ENCODE data around the gene CDKAL1.
"Not testable (repeated sequence)": the region's sequence is repeated elsewhere in the genome, so short reads cannot be mapped to it uniquely, and the experiment has no call there.

The CDKAL1 gene

GRCh38 chr6:20827798-20828197 lies 293.5 kb downstream of the CDKAL1 start:
- no peak for DNase-seq (ENCODE audit: low read depth in 1 of 2, low spot score in 1 of 2)

GRCh38 chr6:20830576-20830975 lies 296.3 kb downstream of the CDKAL1 start:
- no peak for DNase-seq (ENCODE audit: low read depth in 1 of 2, low spot score in 1 of 2)

DNA sequence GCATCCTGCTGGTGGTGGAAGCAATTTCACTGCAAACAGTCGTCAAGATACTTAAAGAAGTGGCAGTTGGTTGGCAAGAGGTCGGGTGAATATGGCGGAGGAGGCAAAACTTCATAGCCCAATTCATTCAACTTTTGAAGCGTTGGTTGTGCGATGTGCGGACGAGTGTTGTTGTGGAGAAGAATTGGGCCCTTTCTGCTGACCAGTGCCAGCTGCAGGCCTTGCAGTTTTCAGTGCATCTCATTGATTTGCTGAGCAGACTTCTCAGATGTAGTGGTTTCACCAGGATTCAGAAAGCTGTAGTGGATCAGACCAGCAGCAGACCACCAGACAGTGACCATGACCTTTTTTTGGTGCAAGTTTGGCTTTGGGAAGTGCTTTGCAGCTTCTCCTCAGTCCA lies 297.0 kb downstream of the CDKAL1 start:
- DNase-seq (ENCODE audit: low read depth in 1 of 2, low spot score in 1 of 2), result not testable (repeated sequence)

DNA sequence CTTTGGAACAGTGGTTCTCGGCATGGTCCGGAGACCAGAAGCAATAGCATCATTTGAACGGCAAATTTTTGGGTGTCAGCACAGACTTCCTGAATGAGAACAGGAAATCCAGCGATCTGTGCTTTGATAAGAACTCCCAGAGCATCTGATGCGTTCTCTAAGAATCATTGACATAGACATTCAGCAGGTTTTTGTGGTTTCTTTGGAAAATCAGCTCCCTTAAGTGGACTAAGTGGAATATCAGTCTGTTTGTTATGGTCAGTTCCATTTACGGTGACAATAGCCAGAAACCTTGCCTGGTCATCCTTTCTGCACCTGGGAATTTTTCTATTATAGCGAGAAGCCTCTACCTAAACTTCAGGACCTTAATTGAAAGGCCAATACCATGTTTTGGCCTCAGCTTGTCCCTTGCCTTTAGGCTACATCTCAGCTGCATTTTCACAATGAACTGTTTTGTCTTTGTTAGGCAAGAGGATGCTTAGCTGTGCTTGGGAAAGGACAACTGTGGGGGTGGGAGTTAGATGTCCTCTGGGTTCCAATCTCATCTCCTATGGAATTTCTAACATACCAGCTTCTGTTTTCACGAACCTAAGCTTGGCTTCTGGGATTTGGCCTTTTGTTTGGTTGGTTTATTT lies 299.7 kb downstream of the CDKAL1 start:
- DNase-seq (ENCODE audit: low read depth in 1 of 2, low spot score in 1 of 2), result no peak

- no peak for DNase-seq (ENCODE audit: low read depth in 1 of 2, low spot score in 1 of 2)
Observed at GRCh38 chr6:20835315-20836010, 301.2 kb downstream of the CDKAL1 start.

- no peak for DNase-seq (ENCODE audit: low read depth in 1 of 2, low spot score in 1 of 2)
Observed at GRCh38 chr6:20837189-20837588, 302.9 kb downstream of the CDKAL1 start.

DNA sequence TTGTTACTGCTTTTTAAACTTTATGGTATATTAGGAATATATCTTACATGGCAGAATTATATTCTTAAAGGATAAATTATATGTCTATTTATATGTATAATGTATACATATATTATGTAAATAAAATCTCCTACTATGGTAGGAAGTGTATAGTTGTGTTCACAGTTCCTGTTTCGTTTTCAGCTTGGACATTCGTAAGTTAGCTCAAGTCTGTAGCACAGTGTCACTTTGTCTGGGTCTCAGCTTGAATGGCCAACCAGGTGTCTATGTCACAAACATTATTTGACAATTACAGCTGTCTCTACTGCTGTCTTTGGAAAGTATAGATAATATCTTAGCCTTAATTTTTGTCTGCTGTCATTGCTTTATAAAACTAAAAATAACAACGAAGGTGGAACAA lies 303.9 kb downstream of the CDKAL1 start:
- DNase-seq (ENCODE audit: low read depth in 1 of 2, low spot score in 1 of 2), result no peak

DNA sequence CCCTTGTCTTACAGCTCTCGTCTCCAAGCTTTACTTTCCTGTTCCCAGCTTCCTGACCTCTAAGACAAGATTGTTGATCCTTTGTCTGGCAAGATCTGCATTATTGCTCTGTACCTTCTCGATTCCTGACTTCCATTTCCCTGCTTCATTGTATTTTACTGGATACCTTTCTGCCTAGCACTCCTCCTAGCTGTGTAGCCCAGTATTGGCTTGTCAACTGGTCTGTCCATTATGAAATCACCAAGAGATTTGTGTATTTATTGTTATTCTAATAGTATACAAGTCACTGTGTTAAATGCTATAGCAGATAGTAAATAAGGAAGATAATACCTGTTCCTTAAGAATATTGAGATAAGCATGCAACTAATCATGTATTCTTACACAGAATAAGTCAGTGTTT lies 305.4 kb downstream of the CDKAL1 start:
- DNase-seq (ENCODE audit: low read depth in 1 of 2, low spot score in 1 of 2), result no peak

GRCh38 chr6:20840675-20841074 lies 306.4 kb downstream of the CDKAL1 start:
- no peak for DNase-seq (ENCODE audit: low read depth in 1 of 2, low spot score in 1 of 2)

GRCh38 chr6:20841806-20842205 lies 307.5 kb downstream of the CDKAL1 start:
- DNase-seq (ENCODE audit: low read depth in 1 of 2, low spot score in 1 of 2), result no peak

GRCh38 chr6:20845592-20845991 lies 311.3 kb downstream of the CDKAL1 start:
- no peak for DNase-seq (ENCODE audit: low read depth in 1 of 2, low spot score in 1 of 2)

- no peak for DNase-seq (ENCODE audit: low read depth in 1 of 2, low spot score in 1 of 2)
Observed at GRCh38 chr6:20846602-20847028, 312.4 kb downstream of the CDKAL1 start.

GRCh38 chr6:20847904-20848303 lies 313.6 kb downstream of the CDKAL1 start:
- DNase-seq (ENCODE audit: low read depth in 1 of 2, low spot score in 1 of 2), result no peak

- DNase-seq (ENCODE audit: low read depth in 1 of 2, low spot score in 1 of 2), result no peak
Observed at GRCh38 chr6:20850686-20851416, 316.6 kb downstream of the CDKAL1 start.

DNA sequence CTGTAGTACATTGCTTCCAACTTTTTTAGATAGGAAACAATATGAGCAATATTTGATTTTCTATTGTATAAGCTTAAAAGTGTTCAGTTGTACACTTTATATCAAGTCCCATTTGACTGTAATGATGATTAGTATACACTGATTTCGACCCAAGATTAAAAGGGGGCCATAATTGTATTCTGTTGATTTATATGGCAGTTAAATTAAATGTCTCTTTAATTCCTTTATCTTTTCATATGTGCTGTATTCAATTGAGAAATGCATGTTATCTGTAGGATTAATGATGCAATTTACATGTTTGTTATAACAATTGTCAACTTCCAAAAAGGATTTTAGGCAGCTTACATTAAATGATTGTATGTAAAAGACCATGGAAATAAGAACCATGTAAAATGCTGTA lies 317.5 kb downstream of the CDKAL1 start:
- DNase-seq (ENCODE audit: low read depth in 1 of 2, low spot score in 1 of 2), result no peak

DNA sequence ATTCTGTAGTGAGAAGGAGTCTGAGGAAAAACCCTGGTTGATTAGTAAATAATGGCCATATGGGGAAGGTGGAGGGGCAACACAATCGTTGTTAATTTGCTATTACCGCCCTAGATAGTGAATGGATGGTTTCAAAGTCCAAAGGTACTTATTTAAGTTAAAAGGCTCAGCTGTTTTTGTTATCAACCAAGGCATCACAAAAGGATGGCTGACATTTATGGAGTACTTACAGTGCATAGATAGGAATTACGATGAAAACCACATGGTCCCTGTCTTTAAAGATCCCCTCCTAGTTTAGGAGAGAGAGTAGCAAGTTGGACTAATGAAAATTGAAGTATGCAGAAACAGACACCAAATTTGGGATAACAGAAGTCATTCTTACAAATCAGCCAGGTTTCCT lies 319.6 kb downstream of the CDKAL1 start:
- DNase-seq (ENCODE audit: low read depth in 1 of 2, low spot score in 1 of 2), result no peak

GRCh38 chr6:20856681-20857288 lies 322.5 kb downstream of the CDKAL1 start:
- no peak for DNase-seq (ENCODE audit: low read depth in 1 of 2, low spot score in 1 of 2)

DNA sequence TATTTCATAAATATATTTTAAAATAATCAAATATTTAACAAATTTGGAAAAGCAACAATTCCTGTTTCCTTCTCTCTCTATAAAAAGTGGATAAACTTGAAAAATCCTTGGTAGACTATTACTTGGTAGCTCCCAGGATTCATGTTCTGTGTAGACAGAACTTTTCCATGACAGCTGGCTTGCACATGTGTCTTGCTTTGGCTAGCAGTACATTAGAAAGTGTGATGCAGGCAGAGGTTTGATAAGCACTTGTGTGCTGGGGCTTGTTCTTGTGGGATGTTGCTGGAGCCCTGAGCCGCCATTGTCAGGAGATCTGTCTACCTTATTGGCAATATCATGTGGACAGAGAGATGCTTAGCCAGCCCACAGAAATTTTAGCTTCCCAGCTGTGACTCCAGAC lies 327.2 kb downstream of the CDKAL1 start:
- no peak for DNase-seq (ENCODE audit: low read depth in 1 of 2, low spot score in 1 of 2)

DNA sequence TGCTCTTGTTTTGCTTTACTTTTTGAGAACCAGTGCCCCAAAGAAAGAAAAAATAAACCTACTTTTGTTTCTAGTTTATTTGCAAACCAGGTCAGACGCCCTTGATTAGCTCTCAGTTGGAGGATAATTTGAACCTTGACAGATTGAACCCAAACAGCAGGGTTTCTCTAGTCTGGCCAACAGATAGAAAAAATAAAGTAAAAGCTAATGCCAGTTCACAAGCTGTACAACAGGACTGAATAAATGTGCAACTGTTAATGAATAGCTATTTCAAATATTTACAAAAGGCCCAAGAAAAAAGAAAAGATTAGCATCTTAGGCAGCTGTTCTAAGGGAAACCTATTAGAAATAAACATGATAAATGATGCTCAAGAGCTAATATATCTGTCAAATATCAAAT lies 331.8 kb downstream of the CDKAL1 start:
- no peak for DNase-seq (ENCODE audit: low read depth in 1 of 2, low spot score in 1 of 2)

DNA sequence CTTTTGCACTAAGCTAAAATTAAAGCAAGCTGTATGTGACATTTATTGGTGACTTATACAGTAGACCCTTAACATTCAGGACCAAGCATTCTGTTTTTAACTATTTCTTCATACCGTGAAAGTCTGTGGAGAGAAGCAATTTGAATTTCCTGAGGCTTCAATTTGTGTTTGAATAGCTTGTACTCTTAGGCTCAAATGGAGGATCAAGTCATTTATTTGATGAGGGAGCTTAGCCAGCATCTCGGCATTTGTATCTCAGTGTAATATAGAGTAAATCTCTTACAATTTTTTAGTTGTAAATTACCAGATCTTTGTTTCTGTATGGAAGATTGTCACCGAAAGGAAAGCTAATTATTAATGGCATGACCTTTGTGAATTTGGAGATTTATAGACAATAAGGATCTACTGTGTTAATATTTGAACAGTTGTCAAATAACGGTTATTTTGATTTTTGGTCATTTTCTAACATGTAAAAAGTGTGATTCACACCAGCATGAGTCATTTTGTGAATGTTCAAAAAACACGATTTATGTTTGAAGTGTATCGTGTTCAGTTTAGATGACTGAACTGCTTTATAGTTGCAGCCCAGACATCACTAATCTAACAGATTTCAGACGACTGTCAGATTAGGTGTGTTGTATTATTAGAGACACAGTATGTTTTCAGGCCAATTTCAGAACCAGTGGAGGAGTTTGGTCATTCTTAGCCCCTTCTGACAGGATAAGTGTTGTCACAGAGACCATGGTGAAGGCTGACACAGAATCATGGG lies 332.9 kb downstream of the CDKAL1 start:
- DNase-seq (ENCODE audit: low read depth in 1 of 2, low spot score in 1 of 2), result no peak

Data from activated T-helper 1 cell treated with anti-CD3 and anti-CD28 coated beads, Interleukin-2, amount 50 U/mL, for 16 hours (primary cell).